Gastrocnemius medialis (tissue), 4 donors: ENCODE data around the gene TMEM116. TPM values are rescaled to one million over a fixed set of nuclear protein-coding genes. Genes with fewer than 3 reads are reported as not detected.

Experiments
- ATAC-seq, 2 donors: fragments of 150-250 bp; one replicate each; pipeline ENCODE4 v1.9.1; 2016
- DNase-seq, 2 donors: peaks; one replicate each; pipeline ENCODE4 v3.0.0-alpha.2; 2019
- H3K27ac ChIP-seq, 4 donors: fragments of 200-600 bp; sonication (generic); 1 replicate in 1 of 4; 2 replicates in 3 of 4; pipeline ENCODE4 v1.5.1; 2016 to 2018; ENCODE audit warnings: mild to moderate bottlenecking in 2 of 4, moderate library complexity in 1 of 4
- H3K27me3 ChIP-seq, 3 donors: fragments of 200-600 bp; sonication (generic) in 2 of 3; 1 replicate in 1 of 3; 2 replicates in 2 of 3; pipeline versions ENCODE4 v1.5.1 to v1.6.0; 2016 to 2019; ENCODE audit warnings: mild to moderate bottlenecking in 1 of 3, moderate library complexity in 1 of 3
- H3K36me3 ChIP-seq, 2 donors: fragments of 200-600 bp; sonication (generic) in 1 of 2; one replicate each; pipeline ENCODE4 v1.5.1; 2017 to 2018
- H3K4me1 ChIP-seq, 2 donors: fragments of 200-600 bp; sonication (generic) in 1 of 2; one replicate each; pipeline ENCODE4 v1.5.1; 2016 to 2017; ENCODE audit warnings: mild to moderate bottlenecking in 2 of 2
- H3K4me3 ChIP-seq, 4 donors: fragments of 200-600 bp; sonication (generic) in 3 of 4; 1 replicate in 1 of 4; 2 replicates in 3 of 4; pipeline ENCODE4 v1.5.1; 2016 to 2019; ENCODE audit warnings: mild to moderate bottlenecking in 2 of 4
- H3K9me3 ChIP-seq, 3 donors: fragments of 200-600 bp; sonication (generic) in 2 of 3; 1 replicate in 1 of 3; 2 replicates in 2 of 3; pipeline ENCODE4 v1.5.1; 2016 to 2019
- CTCF ChIP-seq, 5 experiments: fragments of 450-650 bp in 3 of 5; fragments of 200-600 bp in 2 of 5; sonication (generic) in 2 of 5; IDR thresholded peaks in 4 of 5; conservative IDR thresholded peaks in 1 of 5; 1 replicate in 4 of 5; 2 replicates in 1 of 5; pipeline ENCODE4 v1.5.1; 2016 to 2019; ENCODE audit warnings: antibody characterized with exemption in 5 of 5, mild to moderate bottlenecking in 3 of 5, moderate library complexity in 3 of 5
- POLR2A ChIP-seq, 2 donors: fragments of 450-650 bp; IDR thresholded peaks; one replicate each; pipeline ENCODE4 v1.6.1; 2017; ENCODE audit warnings: antibody characterized with exemption in 2 of 2, mild to moderate bottlenecking in 2 of 2, moderate library complexity in 2 of 2
- in situ Hi-C, 4 donors: fragments of 200-750 bp; cut with MboI; loops; one replicate each; pipeline versions ENCODE4 v1.15.0 to v1.8.0; 2017; ENCODE audit warnings: low sequenced_read_pairs in 4 of 4
- intact Hi-C: fragments of 100-400 bp; cut with DNase I; formaldehyde crosslinking; loops from one replicate; pipeline ENCODE4 v1.15.1; 2023; ENCODE audit warnings: low total_unique reads
- total RNA-seq, 4 donors: library from RNA; depleted of rRNA; stranded (reverse); fragments of >200 nt; gene quantifications; one replicate each; pipeline versions ENCODE4 v1.1.0 to v1.2.3, GENCODE V29; 2016

TMEM116 gene
- total RNA-seq, 4 donors from 2014 or later: 1.9 to 8.5 (median 4.3) TPM

DNA sequence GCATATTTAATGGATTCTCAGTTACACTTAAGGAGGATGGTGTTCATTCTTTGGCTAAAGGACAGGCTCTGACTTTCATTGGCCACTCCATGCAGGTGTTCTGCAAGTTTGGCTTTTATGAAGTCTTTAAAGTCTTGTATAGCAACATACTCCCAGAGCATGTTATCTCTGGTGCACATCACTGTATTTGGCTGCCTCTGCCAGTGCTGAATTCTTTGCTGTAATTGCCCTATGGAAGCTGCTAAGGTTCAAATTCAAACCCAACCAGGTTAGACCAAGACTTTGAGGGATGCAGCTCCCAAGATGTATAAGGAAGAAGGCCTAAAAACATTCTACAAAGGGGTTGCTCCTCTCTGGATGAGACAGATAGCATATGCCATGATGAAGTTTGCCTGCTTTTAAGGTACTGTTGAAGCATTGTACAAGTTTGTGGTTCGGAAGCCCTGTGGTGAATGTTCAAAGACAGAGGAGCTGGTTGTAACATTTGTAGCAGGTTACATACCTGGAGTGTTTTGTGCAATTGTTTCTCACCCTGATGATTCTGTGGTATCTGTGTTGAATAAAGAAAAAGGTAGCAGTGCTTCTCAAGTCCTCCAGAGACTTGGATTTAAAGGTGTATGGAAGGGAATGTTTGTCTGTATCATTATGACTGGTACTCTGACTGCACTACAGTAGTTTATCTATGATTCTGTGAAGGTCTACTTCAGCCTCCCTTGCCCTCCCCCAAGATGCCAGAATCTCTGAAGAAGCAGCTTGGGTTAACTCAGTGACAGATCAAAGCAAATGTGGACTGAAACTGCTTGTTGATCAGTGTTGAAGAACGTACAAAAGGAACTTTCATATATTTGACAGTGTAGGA, 19.4 kb downstream of the TMEM116 start:
- no peak overlapping the region for H3K27ac ChIP-seq
- H3K4me3 ChIP-seq: no peak overlapping the region
- intact Hi-C loops: no loop called here
- ATAC-seq (no peak), DNase-seq (no peak)
- H3K27me3 ChIP-seq: no peaks in the 10 kb centered on the region
- H3K4me1 ChIP-seq: peaks cover 0 to 3% of the 10 kb centered on the region in 2 donors
- no peaks in the 10 kb centered on the region for H3K9me3 ChIP-seq
- no peaks in the 10 kb centered on the region for H3K36me3 ChIP-seq
- no peak for TF ChIP-seq POLR2A (IDR thresholded peaks at IDR 0.05)
- no peak for TF ChIP-seq CTCF (IDR thresholded peaks at IDR 0.05 in 4 of 5, conservative IDR thresholded peaks at IDR 0.05 in 1 of 5)
- in situ Hi-C loops: no loop called here

DNA sequence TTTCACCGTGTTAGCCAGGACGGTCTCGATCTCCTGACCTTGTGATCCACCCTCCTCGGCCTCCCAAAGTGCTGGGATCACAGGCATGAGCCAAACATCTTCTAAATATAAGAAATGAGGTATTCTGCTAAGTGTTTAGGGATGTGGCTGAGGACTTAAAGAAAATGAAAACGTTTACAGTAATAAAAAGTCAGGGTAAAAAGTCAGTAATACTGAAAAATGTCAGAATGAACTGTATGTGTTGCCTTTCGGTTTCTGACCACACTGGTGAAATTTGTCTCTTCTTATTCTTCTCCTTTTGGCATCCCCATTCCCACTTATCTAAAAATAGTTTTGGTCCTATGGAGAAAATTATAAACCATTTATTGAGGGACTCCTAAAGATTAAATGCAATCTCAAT, 20.5 kb downstream of the TMEM116 start:
- in situ Hi-C loops: no loop called here
- TF ChIP-seq CTCF (IDR thresholded peaks at IDR 0.05 in 4 of 5, conservative IDR thresholded peaks at IDR 0.05 in 1 of 5) (no peak), POLR2A (IDR thresholded peaks at IDR 0.05) (no peak)
- intact Hi-C loops: no loop called here

DNA sequence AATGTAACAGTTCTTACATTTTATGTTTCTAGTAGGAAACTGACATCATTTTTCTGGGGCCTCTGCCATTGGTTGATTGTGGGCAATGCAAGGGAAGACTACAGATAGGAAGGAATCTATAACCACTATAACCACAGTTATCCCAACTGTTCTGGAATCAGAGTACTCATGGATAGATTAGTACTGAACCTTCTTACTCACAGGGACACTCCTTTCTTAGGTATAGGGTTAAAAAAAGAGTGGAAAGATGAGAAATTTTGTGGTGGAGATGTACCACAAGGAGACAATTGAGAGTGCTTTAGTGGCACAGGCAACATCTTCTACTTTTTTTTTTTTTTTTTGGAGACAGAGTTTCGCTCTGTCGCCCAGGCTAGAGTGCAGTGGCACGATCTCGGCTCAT, 21.0 kb downstream of the TMEM116 start:
- H3K27ac ChIP-seq: no peak overlapping the region

More for the DNA sequence above, 20.5 kb downstream of the TMEM116 start:
- peaks cover 0 to 3% of the 10 kb centered on the region in 2 donors for H3K4me1 ChIP-seq
- H3K9me3 ChIP-seq: no peaks in the 10 kb centered on the region
- ATAC-seq: no peak
- H3K27ac ChIP-seq: no peak overlapping the region
- H3K36me3 ChIP-seq: no peaks in the 10 kb centered on the region
- no peaks in the 10 kb centered on the region for H3K27me3 ChIP-seq
- no peak overlapping the region for H3K4me3 ChIP-seq
- DNase-seq: no peak

GRCh38 chr12:111991535-111991934, 21.4 kb downstream of the TMEM116 start:
- DNase-seq (no peak), ATAC-seq (no peak)
- peaks cover 0 to 3% of the 10 kb centered on the region in 2 donors for H3K4me1 ChIP-seq
- no peak overlapping the region for H3K27ac ChIP-seq
- TF ChIP-seq POLR2A (IDR thresholded peaks at IDR 0.05) (no peak), CTCF (IDR thresholded peaks at IDR 0.05 in 4 of 5, conservative IDR thresholded peaks at IDR 0.05 in 1 of 5) (no peak)
- in situ Hi-C loops: no loop called here
- H3K36me3 ChIP-seq: no peaks in the 10 kb centered on the region
- intact Hi-C loops: no loop called here
- H3K4me3 ChIP-seq: no peak overlapping the region
- H3K9me3 ChIP-seq: no peaks in the 10 kb centered on the region
- no peaks in the 10 kb centered on the region for H3K27me3 ChIP-seq

More for the DNA sequence above, 21.0 kb downstream of the TMEM116 start:
- H3K9me3 ChIP-seq: no peaks in the 10 kb centered on the region
- H3K27me3 ChIP-seq: no peaks in the 10 kb centered on the region
- ATAC-seq (no peak), DNase-seq (no peak)
- in situ Hi-C loops: no loop called here
- intact Hi-C loops: no loop called here
- no peaks in the 10 kb centered on the region for H3K36me3 ChIP-seq
- H3K4me1 ChIP-seq: peaks cover 0 to 3% of the 10 kb centered on the region in 2 donors
- no peak overlapping the region for H3K4me3 ChIP-seq
- TF ChIP-seq POLR2A (IDR thresholded peaks at IDR 0.05): no peak
- TF ChIP-seq CTCF (IDR thresholded peaks at IDR 0.05 in 4 of 5, conservative IDR thresholded peaks at IDR 0.05 in 1 of 5): no peak
